HepG2 (cell line): ENCODE data around the gene SNRPD3. TPM values are rescaled to one million over a fixed set of nuclear protein-coding genes. Genes with fewer than 3 reads are reported as not detected.
A peak's percentile ranks its signal among the peaks of the same experiment; 100 is the strongest.

ENCODE experiments used
- ATAC-seq: fragments of 200-7000 bp; cut with Tn5 transposase; 3 replicates; pipeline ENCODE4 v1.9.1; 2020; ENCODE audit warnings: mild to moderate bottlenecking, moderate library complexity
- BruUV-seq: library from RNA; stranded (reverse); fragments of 400-500 nt; replicated peaks from 2 replicates; lab custom pipeline; 2021; lab: Mats Ljungman, UMichigan
- CTCF ChIA-PET: fragments of 300-600 bp; formaldehyde crosslinking; extraction: SDS; loops from one replicate; lab custom pipeline; 2021; ENCODE audit warnings: low total read pairs, inconsistent platforms, low intra/inter-chr PET ratio; lab: Yijun Ruan, JAX
- POLR2A ChIA-PET: fragments of 350-600 bp; sonication (Branson Sonifier 250); formaldehyde crosslinking; loops from one replicate; lab custom pipeline; 2020; ENCODE audit warnings: antibody characterized with exemption, inconsistent platforms; lab: Yijun Ruan, JAX
- DNase-seq: peaks from one replicate; pipeline ENCODE4 v3.0.0-alpha.2; 2015; ENCODE audit warnings: low spot score
- FAIRE-seq: peaks from 3 replicates; lab custom pipeline; 2011; peaks lifted over from hg19 to GRCh38; lab: Jason Lieb, UNC
- H2AFZ ChIP-seq: one replicate; pipeline ENCODE4 v1.6.1; 2011; ENCODE audit warnings: low read length, inconsistent platforms
- H3K27ac ChIP-seq: fragments of 300-600 bp; 3 replicates; pipeline ENCODE4 v1.8.0; 2011; ENCODE audit warnings: mixed run types, mild to moderate bottlenecking, mixed read lengths, low read length, inconsistent platforms; ENCODE audit not compliant: insufficient read depth; ENCODE audit errors: extremely low read length
- H3K27me3 ChIP-seq, 2 experiments: fragments of 200-600 bp in 1 of 2; 2 replicates in 1 of 2; 3 replicates in 1 of 2; pipeline versions ENCODE4 v1.6.0 to v1.8.0; 2011; ENCODE audit warnings: low read length in 2 of 2, mild to moderate bottlenecking in 2 of 2, moderate library complexity in 2 of 2, inconsistent platforms in 1 of 2; ENCODE audit not compliant: insufficient read depth in 2 of 2, control insufficient read depth in 1 of 2
- H3K36me3 ChIP-seq, 2 experiments: fragments of 200-600 bp in 1 of 2; replicated peaks in 1 of 2; 2 replicates in 1 of 2; 3 replicates in 1 of 2; pipeline versions ENCODE4 v1.5.1 to v1.8.0; 2011; ENCODE audit warnings: low read length in 2 of 2, inconsistent platforms in 1 of 2; ENCODE audit not compliant: insufficient read depth in 2 of 2, control insufficient read depth in 1 of 2
- H3K4me1 ChIP-seq: 2 replicates; pipeline ENCODE4 v1.5.1; 2012; ENCODE audit warnings: low read length, inconsistent platforms; ENCODE audit not compliant: insufficient read depth
- H3K4me2 ChIP-seq: 2 replicates; pipeline ENCODE4 v1.6.0; 2011; ENCODE audit warnings: low read depth, low read length, inconsistent platforms
- H3K4me3 ChIP-seq, 3 experiments: fragments of 200-600 bp in 1 of 3; sonication (generic), shearing (Covaris generic) in 1 of 3; replicated peaks in 1 of 3; 2 replicates each; pipeline ENCODE4 v1.5.1; 2011 to 2016; ENCODE audit warnings: low read length in 3 of 3, inconsistent platforms in 2 of 3, low read depth in 2 of 3, mild to moderate bottlenecking in 2 of 3, control low read depth in 1 of 3, mixed read lengths in 1 of 3; ENCODE audit not compliant: insufficient read depth in 1 of 3
- H3K79me2 ChIP-seq: one replicate; pipeline ENCODE4 v1.6.1; 2011; ENCODE audit warnings: low read length, inconsistent platforms; ENCODE audit not compliant: insufficient read depth
- H3K9ac ChIP-seq: 2 replicates; pipeline ENCODE4 v1.6.0; 2011; ENCODE audit warnings: mild to moderate bottlenecking, low read depth, low read length, inconsistent platforms; ENCODE audit not compliant: insufficient read depth
- H3K9me3 ChIP-seq: 2 replicates; pipeline ENCODE4 v1.5.1; 2012; ENCODE audit warnings: mild to moderate bottlenecking, low read length
- H4K20me1 ChIP-seq: 2 replicates; pipeline ENCODE4 v1.6.0; 2011; ENCODE audit warnings: inconsistent platforms, mild to moderate bottlenecking, low read length, moderate library complexity; ENCODE audit not compliant: insufficient read depth
- ELF4 ChIP-seq: sonication (generic); formaldehyde crosslinking; IDR thresholded peaks from 2 replicates; pipeline ENCODE4 v1.5.0; 2020; ENCODE audit warnings: missing genetic modification reagents, mild to moderate bottlenecking, moderate library complexity, borderline replicate concordance
- MBD4 ChIP-seq: IDR thresholded peaks from 2 replicates; pipeline ENCODE4 v1.6.1; 2012; ENCODE audit warnings: low read length, inconsistent platforms, borderline replicate concordance
- MED1 ChIP-seq: sonication (generic); formaldehyde crosslinking; IDR thresholded peaks from 2 replicates; pipeline ENCODE4 v1.4.0; 2020; ENCODE audit warnings: missing genetic modification reagents
- RBM22 ChIP-seq: fragments of 200-400 bp; formaldehyde crosslinking; optimal IDR thresholded peaks from 2 replicates; pipeline ENCODE3; 2017; ENCODE audit warnings: mild to moderate bottlenecking, low read length, moderate library complexity
- ZNF256 ChIP-seq: sonication (generic); formaldehyde crosslinking; conservative IDR thresholded peaks from 2 replicates; pipeline ENCODE4 v1.4.0; 2020; ENCODE audit warnings: missing genetic modification reagents
- ZNF451 ChIP-seq: sonication (generic); formaldehyde crosslinking; IDR thresholded peaks from 2 replicates; pipeline ENCODE4 v1.5.0; 2020; ENCODE audit warnings: mild to moderate bottlenecking, missing genetic modification reagents
- ZNF501 ChIP-seq: sonication (generic); formaldehyde crosslinking; IDR thresholded peaks from 2 replicates; pipeline ENCODE4 v1.5.1; 2020; ENCODE audit warnings: mild to moderate bottlenecking, moderate library complexity, missing genetic modification reagents
- ZNF570 ChIP-seq: sonication (generic); formaldehyde crosslinking; IDR thresholded peaks from 2 replicates; pipeline ENCODE4 v1.4.0; 2020; ENCODE audit warnings: mild to moderate bottlenecking, missing genetic modification reagents, borderline replicate concordance
- ZNF607 ChIP-seq: sonication (generic); formaldehyde crosslinking; IDR thresholded peaks from 2 replicates; pipeline ENCODE4 v1.5.1; 2020; ENCODE audit warnings: missing genetic modification reagents, mild to moderate bottlenecking, borderline replicate concordance
- WGBS: methylation state at CpG from one replicate; pipeline ENCODE4 v1.1.6; 2017; ENCODE audit warnings: low lambda C conversion rate; 5-methylcytosine and 5-hydroxymethylcytosine counted together
- in situ Hi-C: cut with HindIII; loops from 2 replicates; pipeline ENCODE4 v1.10.0; 2017; ENCODE audit warnings: low pct_unique_long_range_greater_than_20kb; ENCODE audit not compliant: extremely low pct_ligation_motif_present
- intact Hi-C: fragments of 100-400 bp; cut with micrococcal nuclease; formaldehyde crosslinking; loops from one replicate; pipeline ENCODE4 v1.10.0; 2022; ENCODE audit not compliant: unreplicated experiment
- polyA plus RNA-seq, 8 experiments: library from polyadenylated mRNA; depleted of rRNA in 3 of 8; stranded (reverse) in 7 of 8; unstranded in 1 of 8; fragments of >200 nt; fragmentation: Illumina TruSeq in 4 of 8; extraction: Trizol in 4 of 8; gene quantifications; 2 replicates each; pipeline versions ENCODE4 v1.2.1 to v1.2.3, GENCODE V29; 2011 to 2016; ENCODE audit warnings: low read depth in 4 of 8, missing spikeins in 1 of 8, mixed read lengths in 1 of 8; ENCODE audit not compliant: insufficient read depth in 1 of 8
- total RNA-seq, 5 experiments: library from RNA; depleted of rRNA; stranded (reverse); fragments of >200 nt; fragmentation: Illumina TruSeq; extraction: Trizol; gene quantifications; 2 replicates each; pipeline ENCODE4 v1.2.3, GENCODE V29; 2016; ENCODE audit warnings: low read depth in 1 of 5

The SNRPD3 gene
- total and polyA plus RNA-seq, 2 of the 13 experiments (the other 11 are each of a cell fraction or from before 2014, with no cell fraction given): 110 to 209 TPM

GRCh38 chr22:24565077-24565476, 9.3 kb downstream of the SNRPD3 start (continued):
- no peak for TF ChIP-seq ELF4 (CRISPR knock-in tag)
- no peak for TF ChIP-seq ZNF451 (CRISPR knock-in tag)
- TF ChIP-seq ZNF501: 0 out of 2 replicates have a peak, but pooled peaks have one; percentile 4
- TF ChIP-seq ZNF256 (CRISPR knock-in tag): no peak
- no peak for TF ChIP-seq ZNF570 (CRISPR knock-in tag)
- no peak for TF ChIP-seq MBD4
- TF ChIP-seq MED1 (CRISPR knock-in tag): peak; percentile 11; the same call in 1 of the 2 replicates
- TF ChIP-seq, all 625 proteins: peak for 13

- POLR2A ChIA-PET: interaction anchor here (0.6 to 7.9 kb wide), 7 partner anchors 10 to 26 kb away, joined by 3 to 75 read pairs (median 4); partner anchors contain the start of genes GUCD1, LRRC75B and SNRPD3
- Histone ChIP-seq H2AFZ (no peak overlapping the region), H3K27ac (peak overlapping the region; percentile 32), H4K20me1 (peaks cover 17% of the 10 kb centered on the region; the same call in 1 of the 2 replicates), H3K4me3 (no peak overlapping the region), H3K4me1 (peaks cover 87% of the 10 kb centered on the region), H3K79me2 (peaks cover 60% of the 10 kb centered on the region), H3K9me3 (no peaks in the 10 kb centered on the region), H3K36me3 (peaks cover 28 to 61% of the 10 kb centered on the region in 2 experiments), H3K4me2 (no peak overlapping the region), H3K27me3 (no peaks in the 10 kb centered on the region), H3K9ac (no peak overlapping the region)
- intact Hi-C loops (no loop called here), in situ Hi-C loops (no loop called here)
- no peak for ATAC-seq
- TF ChIP-seq ZNF607 (no peak), RBM22 (peak; percentile 43)
- DNase-seq: no peak
- WGBS: 94% methylated on average over 8 of the region's 8 CpGs
- FAIRE-seq: no peak
- no TSS peak for BruUV-seq
- CTCF ChIA-PET: no interaction called here
Measured at GRCh38 chr22:24566899-24567511, 11.2 kb downstream of the SNRPD3 start.
